Inflammatory macrophage treated with lipopolysaccharide for 4 hours (primary cell): ENCODE results near the gene ZNF358.

Experiments
- DNase-seq: peaks from one replicate; pipeline ENCODE4 v3.0.0-alpha.2; 2020

ZNF358 gene

GRCh38 chr19:7562646-7563393, 46.9 kb downstream of the ZNF358 start:
- no peak for DNase-seq

GRCh38 chr19:7564866-7565265, 49.0 kb downstream of the ZNF358 start:
- no peak for DNase-seq

DNA sequence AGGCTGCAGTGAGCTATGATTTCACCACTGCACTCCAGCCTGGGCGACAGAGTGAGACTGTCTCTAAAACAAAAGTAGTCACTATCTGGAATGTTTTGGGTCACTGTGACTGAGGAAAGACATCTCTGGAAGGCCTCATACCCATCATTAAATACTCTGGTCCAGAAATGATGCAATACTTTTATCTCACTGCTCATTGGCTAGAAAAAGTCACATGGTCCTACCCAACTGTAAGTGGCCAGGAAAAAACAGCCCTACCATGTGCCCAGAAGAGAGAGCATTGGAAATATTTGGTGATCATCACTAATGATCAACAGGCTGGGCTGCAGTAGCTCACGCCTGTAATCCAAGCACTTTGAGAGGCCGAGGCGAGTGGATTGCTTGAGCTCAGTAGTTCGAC, 49.4 kb downstream of the ZNF358 start:
- no peak for DNase-seq
